Right lobe of liver (tissue), 4 donors: ENCODE data around the gene MARCHF5.

ENCODE experiments used
- POLR2A ChIP-seq: fragments of 450-650 bp; IDR thresholded peaks from one replicate; pipeline ENCODE4 v1.6.1; 2017; ENCODE audit warnings: antibody characterized with exemption, mild to moderate bottlenecking
- TF ChIP-seq, protein P1 (sequence below), 4 donors: fragments of 200-600 bp in 3 of 4; fragments of 450-650 bp in 1 of 4; IDR thresholded peaks; one replicate each; pipeline versions ENCODE4 v1.5.1 to v1.8.0; 2016 to 2022; ENCODE audit warnings: antibody characterized with exemption in 4 of 4, mild to moderate bottlenecking in 2 of 4
- donor health status: DM: no; HTN: no; CAD: no.
- donor health status: DM: no; HTN: no; CAD: no.
- donor health status: DM: no; HTN: yes; CAD: no.

DNA sequence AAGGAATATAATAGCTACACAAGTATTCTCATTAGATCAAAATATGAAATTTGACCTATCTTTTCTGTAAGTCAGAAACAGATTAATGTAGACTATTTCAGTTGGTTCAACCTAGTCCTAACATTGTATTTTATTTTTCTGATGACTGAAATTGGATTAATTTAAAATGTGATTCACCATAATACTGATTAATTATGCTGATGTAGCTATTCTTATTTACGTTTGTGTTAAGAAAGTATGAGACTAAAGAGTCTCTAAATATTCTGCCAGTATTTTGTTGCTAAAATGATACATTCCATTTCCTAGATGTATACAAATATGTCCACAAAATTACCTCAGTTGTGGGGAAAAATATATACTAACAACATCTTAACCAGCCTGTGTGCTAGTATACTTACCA lies 18.3 kb downstream of the MARCHF5 start:
- TF ChIP-seq, protein P1, sequence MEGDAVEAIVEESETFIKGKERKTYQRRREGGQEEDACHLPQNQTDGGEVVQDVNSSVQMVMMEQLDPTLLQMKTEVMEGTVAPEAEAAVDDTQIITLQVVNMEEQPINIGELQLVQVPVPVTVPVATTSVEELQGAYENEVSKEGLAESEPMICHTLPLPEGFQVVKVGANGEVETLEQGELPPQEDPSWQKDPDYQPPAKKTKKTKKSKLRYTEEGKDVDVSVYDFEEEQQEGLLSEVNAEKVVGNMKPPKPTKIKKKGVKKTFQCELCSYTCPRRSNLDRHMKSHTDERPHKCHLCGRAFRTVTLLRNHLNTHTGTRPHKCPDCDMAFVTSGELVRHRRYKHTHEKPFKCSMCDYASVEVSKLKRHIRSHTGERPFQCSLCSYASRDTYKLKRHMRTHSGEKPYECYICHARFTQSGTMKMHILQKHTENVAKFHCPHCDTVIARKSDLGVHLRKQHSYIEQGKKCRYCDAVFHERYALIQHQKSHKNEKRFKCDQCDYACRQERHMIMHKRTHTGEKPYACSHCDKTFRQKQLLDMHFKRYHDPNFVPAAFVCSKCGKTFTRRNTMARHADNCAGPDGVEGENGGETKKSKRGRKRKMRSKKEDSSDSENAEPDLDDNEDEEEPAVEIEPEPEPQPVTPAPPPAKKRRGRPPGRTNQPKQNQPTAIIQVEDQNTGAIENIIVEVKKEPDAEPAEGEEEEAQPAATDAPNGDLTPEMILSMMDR (IDR thresholded peaks at IDR 0.05), result no peak
- no peak for TF ChIP-seq POLR2A
